Naive B cell (primary cell): ENCODE measurements around the gene PSD2. TPM values are rescaled to one million over a fixed set of nuclear protein-coding genes. Genes with fewer than 3 reads are reported as not detected.

Experiments
- ATAC-seq, 2 donors: fragments of 150-1000 bp; cut with Tn5 transposase; 2 replicates each; pipeline ENCODE4 v1.10.0; 2021; ENCODE audit warnings: low read depth in 2 of 2, mild to moderate bottlenecking in 2 of 2, moderate library complexity in 2 of 2
- DNase-seq: peaks from one replicate; pipeline ENCODE4 v3.0.0; 2022
- H3K27ac Mint-ChIP-seq, 6 donors: one replicate each; pipeline ENCODE4 v1.8.0; 2020 to 2022; ENCODE audit warnings: mild to moderate bottlenecking in 6 of 6, mixed read lengths in 6 of 6, moderate library complexity in 5 of 6, inconsistent platforms in 2 of 6
- H3K27me3 Mint-ChIP-seq, 3 donors: one replicate each; pipeline ENCODE4 v1.8.0; 2021 to 2022; ENCODE audit warnings: mixed read lengths in 3 of 3, mild to moderate bottlenecking in 1 of 3
- H3K36me3 Mint-ChIP-seq, 2 donors: one replicate each; pipeline ENCODE4 v1.8.0; 2020 to 2022; ENCODE audit warnings: mixed read lengths in 2 of 2, inconsistent platforms in 1 of 2, mild to moderate bottlenecking in 1 of 2
- H3K4me1 Mint-ChIP-seq, 3 donors: one replicate each; pipeline ENCODE4 v1.8.0; 2020 to 2022; ENCODE audit warnings: mixed read lengths in 3 of 3, inconsistent platforms in 1 of 3, mild to moderate bottlenecking in 1 of 3, moderate library complexity in 1 of 3
- H3K4me3 Mint-ChIP-seq, 8 donors: one replicate each; pipeline ENCODE4 v1.8.0; 2020 to 2022; ENCODE audit warnings: mild to moderate bottlenecking in 8 of 8, mixed read lengths in 8 of 8, moderate library complexity in 8 of 8, inconsistent platforms in 2 of 8
- H3K9me3 Mint-ChIP-seq, 7 donors: one replicate each; pipeline ENCODE4 v1.8.0; 2020 to 2022; ENCODE audit warnings: mixed read lengths in 7 of 7, mild to moderate bottlenecking in 5 of 7, inconsistent platforms in 2 of 7, moderate library complexity in 1 of 7
- polyA plus RNA-seq, 6 donors: library from polyadenylated mRNA; unstranded; fragments of 300-500 nt; fragmentation: Illumina TruSeq; gene quantifications; one replicate each; pipeline ENCODE4 v1.2.3, GENCODE V29; 2021; ENCODE audit warnings: low read depth in 6 of 6

The PSD2 gene
- not detected for polyA plus RNA-seq

DNA sequence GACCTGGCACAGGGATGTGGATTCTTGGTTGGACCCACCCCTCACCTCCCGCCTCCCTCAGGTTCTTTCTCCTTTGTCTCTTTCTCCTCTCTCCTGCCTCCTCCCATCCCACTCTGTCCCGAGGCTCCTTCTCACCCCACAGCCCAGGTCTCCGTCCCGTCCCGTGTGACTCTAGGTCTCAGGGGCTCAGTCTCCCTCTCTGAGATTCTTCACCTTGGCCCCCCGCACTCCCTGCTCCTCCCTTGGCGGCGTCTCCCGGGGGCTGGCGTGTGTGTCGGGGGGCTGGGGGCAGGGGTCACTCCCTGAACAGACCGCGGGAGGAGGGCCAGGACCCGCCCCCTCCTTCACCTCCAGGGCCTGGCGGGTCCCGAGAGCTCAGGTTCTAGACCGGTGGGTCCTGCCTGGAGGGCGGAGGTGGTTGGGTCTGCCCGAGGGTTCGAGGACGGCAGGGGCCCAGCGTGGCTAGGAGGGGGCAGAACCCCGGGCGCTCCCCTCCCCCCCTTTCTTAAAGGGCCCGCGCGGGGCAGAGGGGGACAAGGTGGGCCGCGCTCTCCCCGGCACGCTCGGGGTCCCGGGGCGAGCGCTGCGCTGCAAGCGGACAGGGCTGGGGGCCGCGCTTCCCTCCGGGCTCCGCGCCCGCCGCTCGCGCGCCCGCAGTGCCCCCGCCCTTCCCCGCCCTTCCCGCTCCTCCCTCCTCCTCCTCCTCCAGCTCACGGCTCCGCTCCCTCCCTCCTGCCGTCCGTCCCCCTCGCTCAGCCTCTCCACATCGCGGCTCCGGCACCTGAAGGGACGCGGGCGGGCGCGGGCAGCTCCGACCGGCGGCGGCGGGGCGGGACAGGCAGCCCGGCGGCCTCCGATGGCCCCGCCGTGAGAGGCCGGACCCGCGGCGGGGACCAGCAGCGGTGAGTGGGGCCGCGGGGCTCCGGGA, at the start of gene PSD2:
TSS of gene PSD2 (plus strand) at position 735 of the 928 bp plus-strand sequence. CDS start 13,633 bp downstream, outside the sequence.
- Mint-ChIP-seq H3K36me3 (no peaks in the 10 kb centered on the region), H3K27ac (peak within 1 kb of the TSS in 1 of 6 donors; percentile 88), H3K4me3 (peak within 1 kb of the TSS; percentile 50 to 87 (median 74)), H3K4me1 (peaks cover 7 to 14% (median 11%) of the 10 kb centered on the region in 3 donors), H3K27me3 (peaks cover 46 to 85% (median 81%) of the 10 kb centered on the region in 3 donors), H3K9me3 (no peaks in the 10 kb centered on the region)
- DNase-seq: no peak
- peak; percentile 12 to 32 for ATAC-seq

- Mint-ChIP-seq H3K4me1 (peaks cover 60 to 85% (median 84%) of the 10 kb centered on the region in 3 donors), H3K27me3 (no peaks in the 10 kb centered on the region), H3K4me3 (peak overlapping the region; percentile 83 to 100 (median 92)), H3K27ac (peak overlapping the region; percentile 94 to 100 (median 99)), H3K36me3 (no peaks in the 10 kb centered on the region), H3K9me3 (no peaks in the 10 kb centered on the region)
- ATAC-seq (peak; percentile 75 to 79), DNase-seq (peak; percentile 96)
Measured at GRCh38 chr5:139746691-139747582, 48.7 kb upstream of the PSD2 start.

DNA sequence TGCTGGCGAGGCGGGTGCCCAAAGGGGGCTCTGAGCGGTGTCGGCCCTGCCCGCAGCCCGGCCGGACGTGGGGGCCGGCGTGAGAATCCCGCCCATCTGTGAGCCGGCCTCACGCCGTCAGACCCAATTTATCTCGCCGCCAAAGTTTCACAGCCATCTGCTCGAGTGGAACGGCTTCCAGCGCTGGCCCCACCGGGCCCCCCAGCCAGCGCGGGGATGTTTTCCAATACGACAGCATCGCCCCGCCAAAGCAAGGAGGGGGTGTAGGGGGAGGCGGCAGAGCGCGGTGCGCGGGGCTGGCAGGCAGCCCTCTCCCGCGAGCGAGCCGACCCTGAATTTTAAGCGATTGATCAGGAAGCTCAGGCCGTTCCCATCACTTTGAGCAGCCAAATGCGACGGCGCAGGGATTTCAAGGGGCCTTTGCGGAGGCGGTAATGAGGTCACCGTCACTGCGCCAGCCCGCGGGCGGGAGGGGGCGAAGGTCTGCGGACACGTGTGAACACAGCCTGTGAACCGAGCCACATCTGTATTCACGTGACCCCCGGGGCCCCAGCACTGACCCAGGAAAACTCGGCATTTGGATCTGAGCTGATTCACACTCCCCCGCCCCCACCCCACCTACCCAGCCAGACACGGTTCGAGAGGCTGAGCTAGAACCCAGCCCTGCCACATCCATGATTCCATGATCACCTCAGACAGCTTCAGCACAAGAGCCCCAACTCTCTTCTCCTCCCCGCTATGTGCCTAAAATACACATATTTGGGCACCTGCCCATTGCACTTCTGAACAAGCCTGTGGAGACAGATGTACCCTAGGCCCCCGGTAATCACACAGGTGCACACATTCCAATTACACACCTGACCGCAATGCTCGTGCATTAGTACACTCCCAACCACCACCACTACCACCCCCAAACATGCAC, 47.8 kb upstream of the PSD2 start:
- Mint-ChIP-seq H3K27ac (peak overlapping the region; percentile 94 to 100 (median 99)), H3K4me3 (peak overlapping the region; percentile 83 to 100 (median 92)), H3K36me3 (no peaks in the 10 kb centered on the region), H3K4me1 (peaks cover 59 to 84% (median 80%) of the 10 kb centered on the region in 3 donors), H3K27me3 (no peaks in the 10 kb centered on the region), H3K9me3 (no peaks in the 10 kb centered on the region)
- DNase-seq: peak; percentile 70
- ATAC-seq: peak; percentile 28 to 29

GRCh38 chr5:139748505-139748826, 47.1 kb upstream of the PSD2 start:
- no peaks in the 10 kb centered on the region for H3K36me3 Mint-ChIP-seq
- no peak for ATAC-seq
- no peaks in the 10 kb centered on the region for H3K27me3 Mint-ChIP-seq
- H3K9me3 Mint-ChIP-seq: no peaks in the 10 kb centered on the region
- peak overlapping the region; percentile 83 to 100 (median 92) for H3K4me3 Mint-ChIP-seq
- no peak for DNase-seq
- H3K4me1 Mint-ChIP-seq: peaks cover 53 to 78% (median 75%) of the 10 kb centered on the region in 3 donors
- peak overlapping the region; percentile 94 to 100 (median 98) for H3K27ac Mint-ChIP-seq

- Mint-ChIP-seq H3K4me1 (peaks cover 52 to 70% (median 69%) of the 10 kb centered on the region in 3 donors), H3K36me3 (no peaks in the 10 kb centered on the region), H3K27ac (peak overlapping the region; percentile 94 to 100 (median 98)), H3K4me3 (peak overlapping the region; percentile 16 to 100 (median 86)), H3K9me3 (no peaks in the 10 kb centered on the region), H3K27me3 (no peaks in the 10 kb centered on the region)
- DNase-seq: no peak
- ATAC-seq: no peak
Measured at GRCh38 chr5:139749242-139749641, 46.4 kb upstream of the PSD2 start.

DNA sequence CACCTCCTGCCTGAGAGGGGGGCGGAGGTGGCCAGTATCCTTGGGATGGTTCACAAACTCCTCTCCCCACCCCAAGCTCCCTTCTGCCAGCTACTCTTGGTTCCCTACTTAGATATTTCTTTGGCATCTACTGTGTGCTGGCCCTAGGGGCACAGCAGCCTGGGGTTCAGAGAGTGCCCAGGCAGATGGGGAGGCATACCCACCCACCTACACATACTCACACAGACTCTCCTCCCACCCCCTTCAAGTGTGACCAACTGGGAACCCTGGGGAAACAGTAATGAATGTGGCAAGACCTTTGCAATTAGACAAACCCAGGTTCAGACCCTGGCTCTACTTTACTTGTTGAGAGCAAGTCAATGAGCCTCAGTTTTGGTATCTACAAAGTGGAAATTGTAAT, 44.4 kb upstream of the PSD2 start:
- peaks cover 7 to 10% (median 8%) of the 10 kb centered on the region in 3 donors for H3K27me3 Mint-ChIP-seq
- H3K4me3 Mint-ChIP-seq: peak overlapping the region in 2 of 8 donors; percentile 2 to 25
- H3K36me3 Mint-ChIP-seq: no peaks in the 10 kb centered on the region
- no peaks in the 10 kb centered on the region for H3K9me3 Mint-ChIP-seq
- ATAC-seq (no peak), DNase-seq (no peak)
- H3K27ac Mint-ChIP-seq: peak overlapping the region in 1 of 6 donors; percentile 94
- peaks cover 51 to 66% (median 63%) of the 10 kb centered on the region in 3 donors for H3K4me1 Mint-ChIP-seq

DNA sequence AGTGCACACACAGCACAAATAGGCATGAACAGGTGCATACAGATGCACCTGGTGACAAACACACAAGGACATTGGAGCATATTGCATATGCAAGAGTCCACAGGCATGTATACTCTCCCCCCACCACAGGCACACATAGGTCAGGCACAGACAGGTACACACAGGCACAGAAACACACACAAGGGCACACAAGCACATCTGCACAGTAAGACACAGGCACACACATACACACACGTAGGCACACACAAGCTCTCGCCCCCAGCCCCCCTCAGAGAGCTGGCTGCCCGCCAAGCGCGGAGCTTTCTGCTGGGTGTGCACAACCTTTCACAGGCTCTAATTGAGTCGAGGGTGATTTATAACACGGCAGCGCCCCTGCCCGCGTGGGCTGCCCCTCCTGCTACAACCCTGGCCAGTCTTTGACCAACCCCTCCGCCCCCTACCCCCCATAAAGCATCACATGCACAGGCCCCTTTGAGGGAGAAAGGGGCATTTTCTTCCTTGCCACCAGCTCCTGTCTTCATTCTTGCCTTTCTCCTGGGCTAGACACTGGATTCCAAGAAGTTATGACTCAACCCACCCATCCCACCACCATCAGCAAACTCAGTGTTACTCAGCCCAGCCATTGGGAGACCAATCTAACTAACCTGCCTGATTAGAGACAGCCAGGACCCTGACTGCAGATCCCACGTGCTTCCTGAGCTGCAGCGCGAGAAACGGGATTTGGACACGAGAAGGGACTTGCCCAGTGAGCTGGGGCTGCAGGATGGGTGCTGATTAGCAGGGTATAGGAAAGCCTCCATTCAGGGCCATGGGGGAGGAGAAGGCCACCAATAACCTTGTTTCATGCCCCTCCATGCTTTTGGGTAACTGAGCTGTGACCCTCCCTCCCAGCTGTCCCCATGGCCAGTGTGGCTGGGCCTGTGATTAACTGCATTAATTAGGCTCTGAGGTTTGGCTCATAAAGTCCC, 42.8 kb upstream of the PSD2 start:
- Mint-ChIP-seq H3K27me3 (peaks cover 7 to 14% (median 10%) of the 10 kb centered on the region in 3 donors), H3K4me3 (peak overlapping the region in 2 of 8 donors; percentile 15 to 30), H3K36me3 (no peaks in the 10 kb centered on the region), H3K27ac (peak overlapping the region in 2 of 6 donors; percentile 29 to 60), H3K9me3 (no peaks in the 10 kb centered on the region), H3K4me1 (peaks cover 51 to 72% (median 66%) of the 10 kb centered on the region in 3 donors)
- DNase-seq (no peak), ATAC-seq (no peak)

- no peaks in the 10 kb centered on the region for H3K9me3 Mint-ChIP-seq
- H3K27ac Mint-ChIP-seq: peak overlapping the region; percentile 63 to 90 (median 81)
- peaks cover 10 to 14% (median 12%) of the 10 kb centered on the region in 3 donors for H3K27me3 Mint-ChIP-seq
- ATAC-seq: peak; percentile 83
- H3K4me1 Mint-ChIP-seq: peaks cover 57 to 71% (median 67%) of the 10 kb centered on the region in 3 donors
- peak; percentile 74 for DNase-seq
- no peaks in the 10 kb centered on the region for H3K36me3 Mint-ChIP-seq
- H3K4me3 Mint-ChIP-seq: peak overlapping the region; percentile 36 to 89 (median 78)
Measured at GRCh38 chr5:139755892-139756671, 39.5 kb upstream of the PSD2 start.

GRCh38 chr5:139756971-139757370, 38.6 kb upstream of the PSD2 start:
- Mint-ChIP-seq H3K36me3 (no peaks in the 10 kb centered on the region), H3K9me3 (no peaks in the 10 kb centered on the region), H3K27me3 (peaks cover 10 to 14% (median 12%) of the 10 kb centered on the region in 3 donors), H3K27ac (peak overlapping the region in 3 of 6 donors; percentile 42 to 81 (median 61)), H3K4me3 (peak overlapping the region in 6 of 8 donors; percentile 42 to 88 (median 68)), H3K4me1 (peaks cover 61 to 72% (median 68%) of the 10 kb centered on the region in 3 donors)
- DNase-seq (no peak), ATAC-seq (no peak)

DNA sequence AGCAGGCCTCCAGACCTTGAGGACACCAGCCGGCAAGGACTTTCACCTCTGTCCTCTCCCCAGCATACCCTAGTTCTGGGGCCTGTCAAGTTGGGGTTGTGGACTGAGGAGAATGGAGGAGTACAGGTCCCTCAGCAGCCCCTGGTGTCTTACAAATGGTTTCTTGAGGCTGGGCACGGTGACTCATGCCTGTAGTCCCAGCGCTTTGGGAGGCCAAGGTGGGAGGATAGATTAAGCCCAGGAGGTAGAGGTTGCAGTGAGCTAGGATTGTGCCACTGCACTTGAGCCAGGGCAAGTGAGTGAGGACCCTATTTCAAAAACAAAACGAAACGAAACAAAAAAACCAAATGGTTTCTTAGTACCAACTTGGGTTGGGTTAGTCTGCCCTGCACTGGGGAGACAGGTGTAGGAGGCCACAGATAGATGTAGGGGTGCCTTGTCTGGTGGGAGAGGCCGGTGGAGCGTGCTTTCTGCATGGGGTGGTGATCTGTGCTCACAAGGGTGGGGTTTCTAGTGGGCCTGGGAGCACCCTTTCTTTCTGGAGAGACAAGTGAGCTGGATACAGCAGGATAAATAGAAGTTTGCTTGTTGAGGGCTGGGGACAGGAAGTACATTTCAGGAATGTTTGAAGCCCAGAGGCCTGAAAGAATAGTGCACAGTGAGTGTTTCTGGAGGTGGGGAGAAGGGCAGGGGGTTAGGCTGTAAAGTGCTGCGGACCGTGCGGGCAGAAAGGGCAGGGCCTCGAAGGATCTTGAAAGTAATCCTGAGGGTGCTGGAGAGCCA, 37.7 kb upstream of the PSD2 start:
- H3K9me3 Mint-ChIP-seq: no peaks in the 10 kb centered on the region
- peak overlapping the region in 5 of 6 donors; percentile 14 to 76 (median 69) for H3K27ac Mint-ChIP-seq

More for the DNA sequence above, 37.7 kb upstream of the PSD2 start:
- Mint-ChIP-seq H3K4me1 (peaks cover 55 to 67% (median 64%) of the 10 kb centered on the region in 3 donors), H3K4me3 (peak overlapping the region in 6 of 8 donors; percentile 9 to 69 (median 50)), H3K36me3 (no peaks in the 10 kb centered on the region), H3K27me3 (peaks cover 10 to 14% (median 12%) of the 10 kb centered on the region in 3 donors)
- ATAC-seq (no peak), DNase-seq (no peak)
